Breast epithelium (tissue), 3 donors: Measurements from ENCODE around the gene SNUPN.

Experiments used
- CTCF ChIP-seq, 3 donors: fragments of 450-650 bp; IDR thresholded peaks; one replicate each; pipeline ENCODE4 v1.5.1; 2016 to 2017; ENCODE audit warnings: antibody characterized with exemption in 3 of 3, mild to moderate bottlenecking in 3 of 3, moderate library complexity in 3 of 3
- POLR2A ChIP-seq: fragments of 450-650 bp; IDR thresholded peaks from one replicate; pipeline ENCODE4 v1.6.1; 2016; ENCODE audit warnings: antibody characterized with exemption, mild to moderate bottlenecking, moderate library complexity
- POLR2AphosphoS5 ChIP-seq, 3 donors: sonication (generic); formaldehyde crosslinking; IDR thresholded peaks; one replicate each; pipeline ENCODE4 v1.6.1; 2017; ENCODE audit warnings: antibody characterized with exemption in 3 of 3

DNA sequence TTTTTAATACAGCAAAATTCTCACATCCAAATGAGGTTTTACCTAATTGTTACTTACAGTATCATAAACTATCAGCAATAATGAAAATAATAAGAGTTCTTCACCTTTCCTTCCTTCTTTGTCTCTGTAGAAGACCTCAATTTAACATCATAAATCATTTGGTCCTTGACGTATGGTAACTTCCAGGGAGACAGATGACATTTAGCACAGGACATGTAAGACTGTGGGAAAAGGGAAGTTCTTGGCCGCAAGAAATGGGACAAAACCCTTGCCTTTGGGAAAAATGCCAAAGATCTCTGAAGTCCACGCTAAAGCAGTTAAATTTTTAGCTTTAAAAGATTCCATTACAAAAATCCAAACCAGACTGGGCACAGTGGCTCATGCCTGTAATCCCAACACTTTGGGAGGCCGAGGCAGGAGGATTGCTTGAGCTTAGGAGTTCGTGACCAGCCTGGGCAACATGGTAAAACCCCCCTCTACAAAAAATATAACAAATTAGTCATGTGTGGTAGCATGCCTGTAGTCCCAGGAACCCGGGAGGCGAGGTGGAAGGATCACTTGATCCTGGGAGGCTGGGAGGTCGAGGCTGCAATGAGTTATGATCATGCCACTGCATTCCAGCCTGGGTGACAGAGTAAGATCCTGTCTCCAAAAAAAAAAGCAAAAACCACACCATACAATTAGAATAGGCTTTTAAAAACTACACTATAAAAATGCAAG is 55.2 kb downstream of the SNUPN start:
- no peak for TF ChIP-seq POLR2AphosphoS5 (IDR thresholded peaks at IDR 0.05)
- no peak for TF ChIP-seq POLR2A
- TF ChIP-seq CTCF (IDR thresholded peaks at IDR 0.05), result no peak
